NB4 (cell line): ENCODE data around the gene FHIT.
"Not testable (repeated sequence)": the region's sequence is repeated elsewhere in the genome, so short reads cannot be mapped to it uniquely, and the experiment has no call there.

Experiments
- DNase-seq: peaks from one replicate; pipeline ENCODE4 v3.0.0; 2010; ENCODE audit warnings: low read depth
- H3K4me3 ChIP-seq: one replicate; pipeline ENCODE4 v1.5.1; 2011; ENCODE audit warnings: mild to moderate bottlenecking, low read depth, low read length, moderate library complexity
- MYC ChIP-seq: IDR thresholded peaks from 2 replicates; pipeline ENCODE4 v1.6.1; 2011; ENCODE audit warnings: low read depth, low read length
- POLR2A ChIP-seq: IDR thresholded peaks from 2 replicates; pipeline ENCODE4 v1.6.1; 2011; ENCODE audit warnings: mild to moderate bottlenecking; ENCODE audit not compliant: insufficient read length; ENCODE audit errors: extremely low read depth
- TF ChIP-seq, protein P1 (sequence below): IDR thresholded peaks from one replicate; pipeline ENCODE4 v1.5.1; 2012; ENCODE audit warnings: low read depth, low read length
- TF ChIP-seq, protein P2 (sequence below): IDR thresholded peaks from 2 replicates; pipeline ENCODE4 v1.6.1; 2011; ENCODE audit warnings: low read depth, low read length

FHIT gene

DNA sequence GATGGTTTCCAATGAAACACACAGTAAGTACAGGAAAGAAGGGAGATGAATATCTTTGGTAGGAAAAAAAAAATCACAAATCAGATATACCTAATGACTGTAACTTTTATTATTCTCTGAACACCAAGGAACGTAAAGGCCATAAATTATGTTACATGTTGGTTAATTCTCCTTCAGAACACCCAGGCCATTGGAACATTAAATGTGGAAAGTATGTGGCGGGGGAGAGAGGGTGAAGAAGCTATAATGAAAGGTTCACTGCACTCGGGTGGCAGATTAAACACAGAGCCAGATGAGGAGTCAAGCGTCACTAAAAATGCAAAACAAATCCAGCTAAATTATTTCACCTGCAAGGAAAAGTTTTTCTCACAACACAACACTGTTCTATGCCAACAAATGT lies 193.8 kb downstream of the FHIT start:
- H3K4me3 ChIP-seq: no peak overlapping the region
- TF ChIP-seq, protein P1, sequence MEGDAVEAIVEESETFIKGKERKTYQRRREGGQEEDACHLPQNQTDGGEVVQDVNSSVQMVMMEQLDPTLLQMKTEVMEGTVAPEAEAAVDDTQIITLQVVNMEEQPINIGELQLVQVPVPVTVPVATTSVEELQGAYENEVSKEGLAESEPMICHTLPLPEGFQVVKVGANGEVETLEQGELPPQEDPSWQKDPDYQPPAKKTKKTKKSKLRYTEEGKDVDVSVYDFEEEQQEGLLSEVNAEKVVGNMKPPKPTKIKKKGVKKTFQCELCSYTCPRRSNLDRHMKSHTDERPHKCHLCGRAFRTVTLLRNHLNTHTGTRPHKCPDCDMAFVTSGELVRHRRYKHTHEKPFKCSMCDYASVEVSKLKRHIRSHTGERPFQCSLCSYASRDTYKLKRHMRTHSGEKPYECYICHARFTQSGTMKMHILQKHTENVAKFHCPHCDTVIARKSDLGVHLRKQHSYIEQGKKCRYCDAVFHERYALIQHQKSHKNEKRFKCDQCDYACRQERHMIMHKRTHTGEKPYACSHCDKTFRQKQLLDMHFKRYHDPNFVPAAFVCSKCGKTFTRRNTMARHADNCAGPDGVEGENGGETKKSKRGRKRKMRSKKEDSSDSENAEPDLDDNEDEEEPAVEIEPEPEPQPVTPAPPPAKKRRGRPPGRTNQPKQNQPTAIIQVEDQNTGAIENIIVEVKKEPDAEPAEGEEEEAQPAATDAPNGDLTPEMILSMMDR: no peak
- TF ChIP-seq POLR2A (no peak), MYC (no peak)
- TF ChIP-seq, protein P2, sequence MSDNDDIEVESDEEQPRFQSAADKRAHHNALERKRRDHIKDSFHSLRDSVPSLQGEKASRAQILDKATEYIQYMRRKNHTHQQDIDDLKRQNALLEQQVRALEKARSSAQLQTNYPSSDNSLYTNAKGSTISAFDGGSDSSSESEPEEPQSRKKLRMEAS: no peak
- no peak for DNase-seq

DNA sequence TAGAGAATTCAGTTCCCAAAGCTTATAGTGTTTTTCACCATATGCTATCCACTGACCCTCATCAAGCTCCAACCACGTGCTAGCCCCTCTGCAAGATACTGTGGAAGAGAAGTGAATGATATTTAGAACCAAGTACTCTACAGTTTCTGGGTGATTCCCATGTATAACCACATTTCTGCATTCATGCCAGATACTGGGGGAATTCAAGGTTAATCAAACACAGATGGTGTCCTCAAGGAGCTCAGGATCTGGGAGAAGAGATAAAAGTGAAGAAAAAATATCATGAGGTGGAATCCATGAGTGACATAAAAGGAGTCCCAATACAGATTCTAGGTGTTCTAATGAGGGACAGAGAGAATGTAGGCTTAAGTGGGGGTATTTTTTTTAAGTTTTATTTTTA lies 195.8 kb downstream of the FHIT start:
- H3K4me3 ChIP-seq: no peak overlapping the region
- TF ChIP-seq, protein P2: no peak
- TF ChIP-seq, protein P1: no peak
- no peak for TF ChIP-seq MYC
- TF ChIP-seq POLR2A: no peak
- DNase-seq: no peak

DNA sequence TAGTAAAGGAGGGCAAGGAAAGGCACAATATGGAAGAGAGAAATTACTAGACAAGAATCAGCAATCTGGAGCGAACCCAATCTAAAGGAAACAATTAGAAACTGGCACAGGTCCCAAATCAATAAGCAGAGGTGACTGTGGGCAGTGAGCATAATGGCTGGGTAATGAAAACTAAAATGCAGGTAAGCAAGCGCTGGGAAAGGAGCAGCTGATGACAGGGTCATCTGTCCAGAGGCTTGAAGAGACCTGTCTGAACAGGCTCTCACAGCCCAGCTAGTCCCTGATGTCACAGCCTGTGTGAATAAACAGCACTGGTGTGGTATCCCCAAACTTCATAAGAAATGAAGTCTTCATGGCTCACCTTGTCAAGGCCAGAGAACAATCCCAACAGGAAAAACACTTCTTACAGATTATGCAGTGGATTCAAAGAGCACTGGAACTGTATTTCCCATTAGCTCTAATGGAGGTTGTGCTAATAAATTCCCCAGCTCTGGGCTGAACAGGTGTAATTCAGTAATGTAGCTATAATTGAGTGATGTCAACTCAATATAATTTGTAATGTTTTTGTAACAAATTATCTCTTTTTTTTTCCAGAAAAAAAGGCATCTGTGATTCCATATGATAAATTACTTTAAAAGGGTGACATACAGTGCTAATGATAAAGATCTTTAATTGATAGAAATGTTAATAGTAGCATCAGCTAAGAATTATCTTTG lies 197.3 kb downstream of the FHIT start:
- TF ChIP-seq, protein P2: no peak
- TF ChIP-seq, protein P1: no peak
- TF ChIP-seq POLR2A (no peak), MYC (no peak)
- DNase-seq: no peak
- H3K4me3 ChIP-seq: no peak overlapping the region

DNA sequence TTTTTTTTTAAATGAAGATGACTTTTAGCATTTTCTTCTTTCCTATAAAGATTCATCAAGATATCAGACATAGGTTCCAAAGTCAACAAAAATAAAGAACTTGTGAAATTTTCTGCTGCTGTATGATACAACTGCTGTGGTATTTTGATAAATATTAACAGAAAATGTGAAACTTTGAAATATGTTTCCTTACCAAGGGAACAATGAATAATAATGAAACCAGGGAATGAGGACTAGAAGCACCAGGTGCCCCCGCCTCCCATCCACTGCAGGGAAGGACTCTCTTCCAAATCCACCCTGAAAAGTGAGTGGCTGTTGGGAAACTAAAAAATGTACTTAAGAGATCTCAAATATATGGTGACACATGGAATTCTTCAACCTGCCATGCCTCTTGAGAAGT lies 198.4 kb downstream of the FHIT start:
- no peak for DNase-seq
- no peak for TF ChIP-seq MYC
- TF ChIP-seq, protein P1: no peak
- TF ChIP-seq, protein P2: no peak
- TF ChIP-seq POLR2A: no peak
- H3K4me3 ChIP-seq: no peak overlapping the region

DNA sequence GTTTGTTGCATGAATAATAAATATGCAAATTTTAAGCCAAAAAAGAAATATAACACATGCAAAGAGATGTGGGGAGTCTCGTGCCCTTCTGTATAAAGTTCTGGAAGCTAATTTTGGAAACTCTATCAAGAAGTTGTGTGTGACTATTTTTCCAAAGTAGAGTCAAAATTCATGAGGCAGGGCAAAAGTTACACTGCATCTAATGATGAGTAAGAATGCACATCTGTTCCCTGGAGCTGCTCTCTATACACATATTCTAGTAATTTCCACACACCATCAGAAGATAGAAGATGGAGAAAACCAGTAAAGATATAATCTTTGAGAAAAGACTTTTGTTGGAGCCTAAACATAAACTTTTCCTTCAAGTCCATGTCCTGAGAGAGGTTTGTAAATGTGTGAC lies 199.6 kb downstream of the FHIT start:
- TF ChIP-seq, protein P1: no peak
- TF ChIP-seq POLR2A (no peak), MYC (no peak)
- TF ChIP-seq, protein P2: no peak
- DNase-seq: no peak
- H3K4me3 ChIP-seq: no peak overlapping the region

DNA sequence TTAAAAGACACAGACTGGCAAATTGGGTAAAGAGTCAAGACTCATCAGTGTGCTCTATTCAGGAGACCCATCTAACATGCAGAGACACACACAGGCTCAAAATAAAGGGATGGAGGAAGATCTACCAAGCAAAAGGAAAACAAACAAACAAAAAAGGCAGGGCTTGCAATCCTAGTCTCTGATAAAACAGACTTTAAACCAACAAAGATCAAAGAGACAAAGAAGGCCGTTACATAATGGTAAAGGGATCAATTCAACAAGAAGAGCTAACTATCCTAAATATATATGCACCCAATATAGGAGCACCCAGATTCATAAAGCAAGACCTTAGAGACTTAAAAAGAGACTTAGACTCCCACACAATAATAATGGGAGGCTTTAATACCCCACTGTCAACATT lies 206.1 kb downstream of the FHIT start:
- not testable (repeated sequence) for DNase-seq, H3K4me3 ChIP-seq
